Measurements from ENCODE around the gene FILIP1L. TPM values are rescaled to one million over a fixed set of nuclear protein-coding genes. Genes with fewer than 3 reads are reported as not detected.

Gene FILIP1L
- total and polyA plus RNA-seq, 2 donors (not counting 1 experiment from before 2014, with no cell fraction given): 0.32 to 0.48 TPM

- Histone ChIP-seq H2AFZ (ENCODE audit: insufficient read depth, low read depth, low read length, poor library complexity, severe bottlenecking) (no peak overlapping the region), H3K4me3 (ENCODE audit: control extremely low read depth in 1 of 5, extremely low read depth in 1 of 5, insufficient read depth in 1 of 5, low read depth in 2 of 5, low read length in 4 of 5) (no peak overlapping the region), H3K9me3 (ENCODE audit: control extremely low read depth in 1 of 3, control insufficient read depth in 2 of 3, insufficient read depth in 1 of 3, low read length in 2 of 3) (no peaks in the 10 kb centered on the region), H3K36me3 (replicated peaks in 1 of 2; ENCODE audit: control extremely low read depth in 1 of 2, control insufficient read depth in 1 of 2, extremely low read depth in 1 of 2, insufficient read depth in 2 of 2, low read length in 1 of 2) (no peaks in the 10 kb centered on the region), H3K4me1 (ENCODE audit: control insufficient read depth in 2 of 2, insufficient read depth in 2 of 2, low read length in 2 of 2) (peaks cover 4 to 7% of the 10 kb centered on the region in 2 donors), H3K27ac (ENCODE audit: low read length in 2 of 2) (no peak overlapping the region), H3K4me2 (replicated peaks; ENCODE audit: low read depth, low read length, poor library complexity, severe bottlenecking) (no peak overlapping the region), H3K79me2 (ENCODE audit: control insufficient read depth, insufficient read depth, low read length) (no peaks in the 10 kb centered on the region), H3K27me3 (replicated peaks in 1 of 4; ENCODE audit: control extremely low read depth in 1 of 4, control insufficient read depth in 3 of 4, insufficient read depth in 4 of 4, low read length in 3 of 4) (no peaks in the 10 kb centered on the region), H3K9ac (ENCODE audit: low read length) (no peak overlapping the region), H4K20me1 (ENCODE audit: control insufficient read depth, insufficient read depth, low read length, poor library complexity, severe bottlenecking) (no peaks in the 10 kb centered on the region)
- Mint-ChIP-seq H3K27ac (no peak overlapping the region), H3K4me1 (peaks cover 15% of the 10 kb centered on the region), H3K4me3 (no peak overlapping the region), H3K27me3 (no peaks in the 10 kb centered on the region), H3K9me3 (ENCODE audit: insufficient read depth) (no peaks in the 10 kb centered on the region)
- no peak for TF ChIP-seq EZH2 (IDR thresholded peaks at IDR 0.05; ENCODE audit: borderline replicate concordance, insufficient read depth, low read depth, low read length, poor library complexity, severe bottlenecking)
- no peak for TF ChIP-seq CTCF (IDR thresholded peaks at IDR 0.05)
- ATAC-seq (ENCODE audit: low read depth): no peak
- ChIA-PET CTCF (no interaction called here), POLR2A (no interaction called here)
- intact Hi-C loops (cut with micrococcal nuclease): no loop called here
- DNase-seq: no peak
- WGBS (ENCODE audit: insufficient coverage): 80% methylated on average over 1 of the region's 1 CpG
Observed at GRCh38 chr3:100110162-100110561, 4.1 kb downstream of the FILIP1L start.

DNA sequence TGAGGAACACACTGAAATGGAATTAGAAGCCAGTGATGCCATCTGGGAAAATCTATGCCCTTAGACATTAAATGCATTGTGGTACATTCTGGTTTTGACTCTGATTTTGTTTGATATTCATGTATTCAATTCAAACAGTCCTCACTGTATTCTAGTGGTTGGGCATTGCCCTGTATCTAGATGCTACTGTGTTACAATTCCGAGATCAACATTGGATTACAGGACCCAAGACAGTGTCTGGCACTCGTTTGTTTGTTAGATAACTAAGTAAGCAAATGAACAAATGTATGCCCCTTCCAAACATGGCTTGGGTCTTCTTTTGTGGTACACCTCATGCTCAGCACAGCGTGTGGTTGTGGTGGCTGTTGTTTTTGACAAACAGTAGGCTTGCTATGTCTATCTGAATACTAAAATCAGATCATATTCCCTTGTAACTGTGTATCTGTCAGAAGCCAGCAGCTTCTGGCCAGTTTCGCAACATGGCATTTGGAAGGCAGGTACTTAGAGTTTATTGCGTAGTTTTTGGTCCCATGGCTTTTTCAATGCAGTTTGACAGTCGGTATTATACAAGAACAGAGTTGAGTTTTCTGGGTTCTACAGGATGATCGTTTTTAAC, 5.7 kb downstream of the FILIP1L start:
- Mint-ChIP-seq H3K27ac (no peak overlapping the region), H3K27me3 (no peaks in the 10 kb centered on the region), H3K9me3 (ENCODE audit: insufficient read depth) (no peaks in the 10 kb centered on the region), H3K4me1 (peaks cover 31% of the 10 kb centered on the region), H3K4me3 (no peak overlapping the region)
- Histone ChIP-seq H3K36me3 (replicated peaks in 1 of 2; ENCODE audit: control extremely low read depth in 1 of 2, control insufficient read depth in 1 of 2, extremely low read depth in 1 of 2, insufficient read depth in 2 of 2, low read length in 1 of 2) (no peaks in the 10 kb centered on the region), H3K27ac (ENCODE audit: low read length in 2 of 2) (no peak overlapping the region), H3K4me2 (replicated peaks; ENCODE audit: low read depth, low read length, poor library complexity, severe bottlenecking) (no peak overlapping the region), H3K4me3 (ENCODE audit: control extremely low read depth in 1 of 5, extremely low read depth in 1 of 5, insufficient read depth in 1 of 5, low read depth in 2 of 5, low read length in 4 of 5) (no peak overlapping the region), H3K9ac (ENCODE audit: low read length) (no peak overlapping the region), H3K9me3 (ENCODE audit: control extremely low read depth in 1 of 3, control insufficient read depth in 2 of 3, insufficient read depth in 1 of 3, low read length in 2 of 3) (no peaks in the 10 kb centered on the region), H2AFZ (ENCODE audit: insufficient read depth, low read depth, low read length, poor library complexity, severe bottlenecking) (no peak overlapping the region), H3K79me2 (ENCODE audit: control insufficient read depth, insufficient read depth, low read length) (no peaks in the 10 kb centered on the region), H4K20me1 (ENCODE audit: control insufficient read depth, insufficient read depth, low read length, poor library complexity, severe bottlenecking) (no peaks in the 10 kb centered on the region), H3K27me3 (replicated peaks in 1 of 4; ENCODE audit: control extremely low read depth in 1 of 4, control insufficient read depth in 3 of 4, insufficient read depth in 4 of 4, low read length in 3 of 4) (no peaks in the 10 kb centered on the region), H3K4me1 (ENCODE audit: control insufficient read depth in 2 of 2, insufficient read depth in 2 of 2, low read length in 2 of 2) (peaks cover 18 to 20% of the 10 kb centered on the region in 2 donors)
- CTCF ChIA-PET: no interaction called here
- no peak for ATAC-seq (ENCODE audit: low read depth)
- intact Hi-C loops (cut with micrococcal nuclease): no loop called here
- no peak for TF ChIP-seq CTCF (IDR thresholded peaks at IDR 0.05)
- POLR2A ChIA-PET: no interaction called here
- WGBS (ENCODE audit: insufficient coverage): 92% methylated on average over 2 of the region's 7 CpGs
- DNase-seq: no peak

All from B cell (primary cell).